ENCODE results near the gene PNPLA3. TPM values are rescaled to one million over a fixed set of nuclear protein-coding genes. Genes with fewer than 3 reads are reported as not detected.

PNPLA3 gene
- total and polyA plus RNA-seq, 2 experiments from 2014 or later = 2.1 to 2.3 TPM

GRCh38 chr22:43891360-43892182 is 32.0 kb upstream of the PNPLA3 start, which contains the start of gene PNPLA5:
PNPLA5 (minus strand) TSS chr22:43892013; CDS start chr22:43891880, 133 bp downstream.
- H3K4me3 ChIP-seq = peak within 1 kb of the TSS; percentile 24
- H3K9me3 ChIP-seq (ENCODE audit: low read depth) = no peaks in the 10 kb centered on the region
- TF ChIP-seq, protein P1, sequence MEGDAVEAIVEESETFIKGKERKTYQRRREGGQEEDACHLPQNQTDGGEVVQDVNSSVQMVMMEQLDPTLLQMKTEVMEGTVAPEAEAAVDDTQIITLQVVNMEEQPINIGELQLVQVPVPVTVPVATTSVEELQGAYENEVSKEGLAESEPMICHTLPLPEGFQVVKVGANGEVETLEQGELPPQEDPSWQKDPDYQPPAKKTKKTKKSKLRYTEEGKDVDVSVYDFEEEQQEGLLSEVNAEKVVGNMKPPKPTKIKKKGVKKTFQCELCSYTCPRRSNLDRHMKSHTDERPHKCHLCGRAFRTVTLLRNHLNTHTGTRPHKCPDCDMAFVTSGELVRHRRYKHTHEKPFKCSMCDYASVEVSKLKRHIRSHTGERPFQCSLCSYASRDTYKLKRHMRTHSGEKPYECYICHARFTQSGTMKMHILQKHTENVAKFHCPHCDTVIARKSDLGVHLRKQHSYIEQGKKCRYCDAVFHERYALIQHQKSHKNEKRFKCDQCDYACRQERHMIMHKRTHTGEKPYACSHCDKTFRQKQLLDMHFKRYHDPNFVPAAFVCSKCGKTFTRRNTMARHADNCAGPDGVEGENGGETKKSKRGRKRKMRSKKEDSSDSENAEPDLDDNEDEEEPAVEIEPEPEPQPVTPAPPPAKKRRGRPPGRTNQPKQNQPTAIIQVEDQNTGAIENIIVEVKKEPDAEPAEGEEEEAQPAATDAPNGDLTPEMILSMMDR (IDR thresholded peaks at IDR 0.05; ENCODE audit: low read depth, low read length) = no peak

DNA sequence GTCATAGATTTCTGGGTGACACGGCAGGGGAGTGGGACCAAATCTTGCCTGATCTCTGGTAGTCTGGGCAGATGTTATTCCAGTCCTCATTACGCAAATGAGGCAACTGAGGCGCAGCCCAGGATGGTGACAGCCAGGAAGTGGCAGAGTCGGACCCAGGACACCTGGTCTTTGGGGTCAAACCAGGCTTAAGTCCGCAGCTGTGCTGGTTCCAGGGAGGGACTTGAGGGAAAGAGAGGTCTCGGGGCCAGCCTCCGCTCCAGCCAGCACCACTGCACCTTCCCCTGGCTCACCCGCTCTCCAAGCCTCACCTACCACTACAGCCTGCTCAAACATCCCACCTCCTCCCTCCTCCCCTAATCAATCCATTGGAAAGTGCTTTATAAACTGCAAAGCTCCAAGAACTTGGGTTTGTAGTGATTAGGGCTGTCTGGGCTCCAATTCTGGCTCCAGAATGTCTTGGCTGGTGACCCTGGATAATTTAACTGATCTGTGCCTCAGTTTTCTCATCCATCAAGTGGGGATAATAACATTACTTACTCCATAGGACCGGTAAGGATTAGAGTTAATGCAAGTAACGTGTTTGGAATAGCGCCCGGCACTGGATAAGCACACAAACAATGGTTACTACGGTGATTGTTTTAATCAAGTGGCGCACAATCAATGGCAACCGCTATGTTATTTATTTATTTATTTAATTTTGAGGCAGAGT is 31.3 kb upstream of the PNPLA3 start:
- no peak for DNase-seq (ENCODE audit: low read depth in 1 of 2, low spot score in 1 of 2)
- Histone ChIP-seq H3K27me3 (peaks cover 47% of the 10 kb centered on the region), H3K36me3 (no peaks in the 10 kb centered on the region), H3K4me3 (peak overlapping the region; percentile 24), H3K9me3 (ENCODE audit: low read depth) (no peaks in the 10 kb centered on the region), H3K4me1 (ENCODE audit: low read depth) (peaks cover 2% of the 10 kb centered on the region), H3K27ac (no peak overlapping the region)
- TF ChIP-seq, protein P1 (IDR thresholded peaks at IDR 0.05; ENCODE audit: low read depth, low read length) = no peak

More at GRCh38 chr22:43891360-43892182, 32.0 kb upstream of the PNPLA3 start, which contains the start of gene PNPLA5:
- Histone ChIP-seq H3K27ac (no peak within 1 kb of the TSS), H3K27me3 (peaks cover 47% of the 10 kb centered on the region), H3K4me1 (ENCODE audit: low read depth) (peaks cover 2% of the 10 kb centered on the region), H3K36me3 (no peaks in the 10 kb centered on the region)
- no peak for DNase-seq (ENCODE audit: low read depth in 1 of 2, low spot score in 1 of 2)

- no peak overlapping the region for H3K4me3 ChIP-seq
- no peak overlapping the region for H3K27ac ChIP-seq
- H3K4me1 ChIP-seq (ENCODE audit: low read depth) = peaks cover 2% of the 10 kb centered on the region
- H3K36me3 ChIP-seq = no peaks in the 10 kb centered on the region
- DNase-seq (ENCODE audit: low read depth in 1 of 2, low spot score in 1 of 2) = no peak
- peaks cover 47% of the 10 kb centered on the region for H3K27me3 ChIP-seq
- no peaks in the 10 kb centered on the region for H3K9me3 ChIP-seq (ENCODE audit: low read depth)
- TF ChIP-seq, protein P1 (IDR thresholded peaks at IDR 0.05; ENCODE audit: low read depth, low read length) = no peak
These were observed 30.3 kb upstream of the PNPLA3 start for GRCh38 chr22:43893266-43893665.

- H3K4me3 ChIP-seq = no peak overlapping the region
- TF ChIP-seq, protein P1 (IDR thresholded peaks at IDR 0.05; ENCODE audit: low read depth, low read length) = no peak
- no peak overlapping the region for H3K27ac ChIP-seq
- DNase-seq (ENCODE audit: low read depth in 1 of 2, low spot score in 1 of 2) = no peak
- H3K9me3 ChIP-seq (ENCODE audit: low read depth) = no peaks in the 10 kb centered on the region
- H3K36me3 ChIP-seq = no peaks in the 10 kb centered on the region
- H3K27me3 ChIP-seq = peaks cover 47% of the 10 kb centered on the region
- H3K4me1 ChIP-seq (ENCODE audit: low read depth) = peaks cover 2% of the 10 kb centered on the region
These were observed 29.5 kb upstream of the PNPLA3 start for GRCh38 chr22:43894122-43894521.

- H3K4me1 ChIP-seq (ENCODE audit: low read depth) = peaks cover 2% of the 10 kb centered on the region
- DNase-seq (ENCODE audit: low read depth in 1 of 2, low spot score in 1 of 2) = no peak
- H3K4me3 ChIP-seq = no peak overlapping the region
- no peaks in the 10 kb centered on the region for H3K9me3 ChIP-seq (ENCODE audit: low read depth)
- no peaks in the 10 kb centered on the region for H3K36me3 ChIP-seq
- no peak overlapping the region for H3K27ac ChIP-seq
- peaks cover 30% of the 10 kb centered on the region for H3K27me3 ChIP-seq
- TF ChIP-seq, protein P1 (IDR thresholded peaks at IDR 0.05; ENCODE audit: low read depth, low read length) = no peak
These were observed 27.5 kb upstream of the PNPLA3 start for GRCh38 chr22:43895986-43896645.
